Neural cell (in vitro differentiated cells): ENCODE results near the gene NT5E. TPM values are rescaled to one million over a fixed set of nuclear protein-coding genes. Genes with fewer than 3 reads are reported as not detected.

Experiments
- H2AFZ ChIP-seq: fragments of 200-600, 300-800 bp; sonication (generic), shearing (Covaris generic); 2 replicates; pipeline ENCODE4 v1.6.0; 2014; ENCODE audit warnings: low read depth, mild to moderate bottlenecking, antibody characterized with exemption, low read length, moderate library complexity
- H3F3A ChIP-seq: fragments of 200-600 bp; shearing (Covaris generic); 2 replicates; pipeline ENCODE4 v1.6.1; 2016; ENCODE audit warnings: mild to moderate bottlenecking, moderate library complexity, mixed read lengths, antibody characterized with exemption, low read length; ENCODE audit not compliant: insufficient read depth, poor library complexity, severe bottlenecking
- H3K27ac ChIP-seq: fragments of 200-600, 300-800 bp; sonication (generic), shearing (Covaris generic); 2 replicates; pipeline ENCODE4 v1.5.1; 2014; ENCODE audit warnings: mild to moderate bottlenecking, low read length, moderate library complexity
- H3K27me3 ChIP-seq: fragments of 300-800, 200-600 bp; sonication (generic), shearing (Covaris generic); 2 replicates; pipeline ENCODE4 v1.6.0; 2014; ENCODE audit warnings: mild to moderate bottlenecking, low read depth, low read length, moderate library complexity; ENCODE audit not compliant: insufficient read depth
- H3K36me3 ChIP-seq: fragments of 300-800, 200-600 bp; sonication (generic), shearing (Covaris generic); 2 replicates; pipeline ENCODE4 v1.5.1; 2014; ENCODE audit warnings: mild to moderate bottlenecking, antibody characterized with exemption, low read length, moderate library complexity; ENCODE audit not compliant: insufficient read depth
- H3K4me2 ChIP-seq: fragments of 300-800, 200-600 bp; sonication (generic), shearing (Covaris generic); 2 replicates; pipeline ENCODE4 v1.6.0; 2014; ENCODE audit warnings: mild to moderate bottlenecking, low read length
- H3K4me3 ChIP-seq: fragments of 300-800, 200-600 bp; sonication (generic), shearing (Covaris generic); 2 replicates; pipeline ENCODE4 v1.5.1; 2014; ENCODE audit warnings: mild to moderate bottlenecking, low read length, moderate library complexity
- H3K79me2 ChIP-seq: fragments of 200-600 bp; shearing (Covaris generic); replicated peaks from 2 replicates; pipeline ENCODE4 v1.6.0; 2014; ENCODE audit warnings: mild to moderate bottlenecking, low read length, moderate library complexity; ENCODE audit not compliant: insufficient read depth
- H3K9ac ChIP-seq: fragments of 300-800, 200-600 bp; sonication (generic), shearing (Covaris generic); 2 replicates; pipeline ENCODE4 v1.6.1; 2016; ENCODE audit warnings: mild to moderate bottlenecking, low read length, mixed read lengths
- H3K9me2 ChIP-seq: fragments of 200-600 bp; shearing (Covaris generic); 2 replicates; pipeline ENCODE4 v1.6.1; 2016; ENCODE audit warnings: mild to moderate bottlenecking, low read length, mixed read lengths; ENCODE audit not compliant: insufficient read depth
- H3K9me3 ChIP-seq: fragments of 200-600, 300-800 bp; sonication (generic), shearing (Covaris generic); 2 replicates; pipeline ENCODE4 v1.6.1; 2016; ENCODE audit warnings: mild to moderate bottlenecking, mixed run types, low read length, moderate library complexity, mixed read lengths
- H4K20me1 ChIP-seq: fragments of 200-600 bp; shearing (Covaris generic); 2 replicates; pipeline ENCODE4 v1.6.1; 2016; ENCODE audit warnings: mild to moderate bottlenecking, mixed run types; ENCODE audit not compliant: insufficient read depth
- CTCF ChIP-seq: fragments of 450-650 bp; IDR thresholded peaks from 2 replicates; pipeline ENCODE4 v1.5.1; 2014; ENCODE audit warnings: antibody characterized with exemption, mild to moderate bottlenecking, moderate library complexity; ENCODE audit not compliant: poor library complexity, severe bottlenecking
- EP300 ChIP-seq: fragments of 450-650 bp; conservative IDR thresholded peaks from 2 replicates; pipeline ENCODE4 v1.6.1; 2014; ENCODE audit warnings: antibody characterized with exemption, mild to moderate bottlenecking, moderate library complexity; ENCODE audit not compliant: poor library complexity, severe bottlenecking
- EZH2 ChIP-seq: fragments of 200-600, 300-800 bp; shearing (Covaris generic), sonication (generic); IDR thresholded peaks from 2 replicates; pipeline ENCODE4 v1.6.1; 2014; ENCODE audit warnings: antibody characterized with exemption, low read length, borderline replicate concordance, mild to moderate bottlenecking; ENCODE audit not compliant: insufficient read depth, poor library complexity, severe bottlenecking
- MXI1 ChIP-seq: fragments of 450-650 bp; conservative IDR thresholded peaks from 2 replicates; pipeline ENCODE4 v1.6.1; 2014; ENCODE audit warnings: antibody characterized with exemption, mild to moderate bottlenecking; ENCODE audit not compliant: poor library complexity, severe bottlenecking
- POLR2AphosphoS5 ChIP-seq: IDR thresholded peaks from 2 replicates; pipeline ENCODE4 v1.6.1; 2012
- RAD21 ChIP-seq: fragments of 450-650 bp; conservative IDR thresholded peaks from 2 replicates; pipeline ENCODE4 v1.6.1; 2014; ENCODE audit warnings: antibody characterized with exemption, mild to moderate bottlenecking, moderate library complexity
- REST ChIP-seq: IDR thresholded peaks from 2 replicates; pipeline ENCODE4 v1.6.1; 2012; ENCODE audit warnings: borderline replicate concordance
- SMC3 ChIP-seq: fragments of 450-650 bp; conservative IDR thresholded peaks from 2 replicates; pipeline ENCODE4 v1.6.1; 2014; ENCODE audit warnings: antibody characterized with exemption, mild to moderate bottlenecking, moderate library complexity; ENCODE audit not compliant: poor library complexity
- TAF1 ChIP-seq: IDR thresholded peaks from 2 replicates; pipeline ENCODE4 v1.6.1; 2012; ENCODE audit warnings: low read depth
- polyA plus RNA-seq: library from polyadenylated mRNA; depleted of rRNA; stranded (reverse); fragments of >200 nt; gene quantifications from 2 replicates; pipeline ENCODE4 v1.2.3, GENCODE V29; 2014

NT5E gene
- polyA plus RNA-seq, 1 donor from 2014 or later, result not detected

DNA sequence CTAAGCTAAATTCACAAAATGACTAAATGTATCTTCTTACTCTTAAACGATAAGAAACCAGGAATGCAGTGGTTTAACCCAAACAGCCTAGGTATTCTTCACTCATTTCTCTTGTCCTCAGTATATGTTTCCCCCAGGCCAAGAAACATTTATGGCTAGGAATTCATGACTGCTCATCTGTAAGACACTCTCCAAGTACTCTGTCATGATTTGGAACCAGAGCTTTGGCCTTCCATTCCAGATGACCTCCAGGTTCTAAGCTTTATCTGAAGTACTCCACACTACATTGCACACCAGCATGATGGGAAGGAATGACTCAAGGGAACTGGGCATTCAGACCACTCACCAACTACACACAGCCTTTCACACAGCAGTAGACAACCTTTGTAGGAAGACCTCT is 29.3 kb downstream of the NT5E start:
- Histone ChIP-seq H3K27me3 (no peaks in the 10 kb centered on the region), H4K20me1 (no peaks in the 10 kb centered on the region), H3K9me3 (no peaks in the 10 kb centered on the region), H3K9ac (no peak overlapping the region), H3K36me3 (no peaks in the 10 kb centered on the region), H3K9me2 (no peaks in the 10 kb centered on the region), H3F3A (no peaks in the 10 kb centered on the region), H2AFZ (no peak overlapping the region), H3K4me2 (no peak overlapping the region), H3K4me3 (no peak overlapping the region), H3K27ac (no peak overlapping the region), H3K79me2 (no peaks in the 10 kb centered on the region)
- TF ChIP-seq TAF1 (no peak), POLR2AphosphoS5 (no peak), REST (no peak), EP300 (no peak), MXI1 (no peak), EZH2 (no peak), SMC3 (no peak), CTCF (no peak), RAD21 (no peak)

DNA sequence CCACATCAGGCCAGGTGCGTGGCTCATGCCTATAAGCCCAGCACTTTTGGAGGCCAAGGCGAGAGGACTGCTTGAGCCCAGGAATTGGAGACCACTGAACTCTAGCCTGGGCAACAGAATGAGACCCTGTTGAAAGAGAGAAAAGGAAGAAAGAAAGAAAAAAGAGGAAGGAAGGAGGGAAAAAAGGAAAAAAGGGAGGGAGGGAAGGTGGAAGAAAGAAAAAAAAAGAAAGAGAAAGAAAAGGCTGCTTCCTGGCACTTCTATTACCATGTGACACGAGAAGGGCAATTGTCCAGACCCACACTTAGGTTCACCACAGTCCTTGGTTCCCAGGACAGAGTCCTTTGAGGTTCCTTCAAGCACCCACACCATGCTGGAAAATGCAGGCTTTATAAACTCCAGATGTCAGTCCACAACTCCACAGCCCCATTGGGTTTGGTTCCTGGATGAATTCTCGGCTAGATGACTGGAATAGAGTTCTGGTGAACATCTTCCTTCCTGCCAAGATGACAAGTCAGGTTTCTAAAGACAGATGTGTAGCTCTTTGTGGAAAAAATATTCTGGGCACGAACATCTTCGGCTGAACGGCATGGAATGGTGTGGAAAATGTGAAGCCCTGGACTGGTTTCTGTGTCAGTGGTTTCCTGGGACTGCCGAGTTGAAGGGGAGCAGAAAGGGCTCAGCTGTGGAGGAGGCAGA is 32.5 kb downstream of the NT5E start:
- Histone ChIP-seq H3K9me2 (no peaks in the 10 kb centered on the region), H3K4me3 (no peak overlapping the region), H3K9ac (no peak overlapping the region), H3K9me3 (no peaks in the 10 kb centered on the region), H3K4me2 (no peak overlapping the region), H3K27me3 (no peaks in the 10 kb centered on the region), H2AFZ (no peak overlapping the region), H4K20me1 (no peaks in the 10 kb centered on the region), H3K36me3 (no peaks in the 10 kb centered on the region), H3K27ac (no peak overlapping the region), H3K79me2 (no peaks in the 10 kb centered on the region), H3F3A (no peaks in the 10 kb centered on the region)
- TF ChIP-seq REST (no peak), POLR2AphosphoS5 (no peak)
